GM12874 (cell line): ENCODE data around the gene PLA2G10.
"Not testable (repeated sequence)": the region's sequence is repeated elsewhere in the genome, so short reads cannot be mapped to it uniquely, and the experiment has no call there.

Experiments
- TF ChIP-seq, protein P1 (sequence below): IDR thresholded peaks from 2 replicates; pipeline ENCODE4 v1.5.1; 2011; ENCODE audit warnings: low read depth, mild to moderate bottlenecking, control low read depth, low read length, moderate library complexity; ENCODE audit not compliant: insufficient read depth

Gene PLA2G10, protein sequence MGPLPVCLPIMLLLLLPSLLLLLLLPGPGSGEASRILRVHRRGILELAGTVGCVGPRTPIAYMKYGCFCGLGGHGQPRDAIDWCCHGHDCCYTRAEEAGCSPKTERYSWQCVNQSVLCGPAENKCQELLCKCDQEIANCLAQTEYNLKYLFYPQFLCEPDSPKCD

DNA sequence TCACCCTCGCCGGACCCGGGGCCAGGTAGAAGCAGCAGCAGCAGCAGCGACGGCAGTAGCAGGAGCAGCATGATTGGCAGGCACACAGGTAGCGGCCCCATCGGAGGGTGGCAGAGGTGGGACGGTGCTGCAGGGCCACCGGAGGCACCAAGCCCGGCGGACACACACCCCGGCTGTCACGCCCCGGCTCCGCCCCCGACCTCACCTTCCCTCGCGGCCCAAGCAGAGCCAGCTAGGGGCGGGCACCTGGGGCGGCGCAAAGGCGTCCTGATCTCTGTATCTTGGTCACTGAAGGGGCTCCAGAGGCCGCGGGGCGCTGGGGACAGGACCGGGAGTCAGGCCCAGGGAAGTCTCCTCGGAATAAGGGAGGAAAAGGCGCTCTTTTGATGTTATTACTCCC, at the start of gene PLA2G10:
Gene PLA2G10 (minus strand): TSS at position 180 of the 400 bp plus-strand sequence. CDS start 79 bp downstream, at position 101.
- TF ChIP-seq, protein P1, sequence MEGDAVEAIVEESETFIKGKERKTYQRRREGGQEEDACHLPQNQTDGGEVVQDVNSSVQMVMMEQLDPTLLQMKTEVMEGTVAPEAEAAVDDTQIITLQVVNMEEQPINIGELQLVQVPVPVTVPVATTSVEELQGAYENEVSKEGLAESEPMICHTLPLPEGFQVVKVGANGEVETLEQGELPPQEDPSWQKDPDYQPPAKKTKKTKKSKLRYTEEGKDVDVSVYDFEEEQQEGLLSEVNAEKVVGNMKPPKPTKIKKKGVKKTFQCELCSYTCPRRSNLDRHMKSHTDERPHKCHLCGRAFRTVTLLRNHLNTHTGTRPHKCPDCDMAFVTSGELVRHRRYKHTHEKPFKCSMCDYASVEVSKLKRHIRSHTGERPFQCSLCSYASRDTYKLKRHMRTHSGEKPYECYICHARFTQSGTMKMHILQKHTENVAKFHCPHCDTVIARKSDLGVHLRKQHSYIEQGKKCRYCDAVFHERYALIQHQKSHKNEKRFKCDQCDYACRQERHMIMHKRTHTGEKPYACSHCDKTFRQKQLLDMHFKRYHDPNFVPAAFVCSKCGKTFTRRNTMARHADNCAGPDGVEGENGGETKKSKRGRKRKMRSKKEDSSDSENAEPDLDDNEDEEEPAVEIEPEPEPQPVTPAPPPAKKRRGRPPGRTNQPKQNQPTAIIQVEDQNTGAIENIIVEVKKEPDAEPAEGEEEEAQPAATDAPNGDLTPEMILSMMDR: not testable (repeated sequence)

DNA sequence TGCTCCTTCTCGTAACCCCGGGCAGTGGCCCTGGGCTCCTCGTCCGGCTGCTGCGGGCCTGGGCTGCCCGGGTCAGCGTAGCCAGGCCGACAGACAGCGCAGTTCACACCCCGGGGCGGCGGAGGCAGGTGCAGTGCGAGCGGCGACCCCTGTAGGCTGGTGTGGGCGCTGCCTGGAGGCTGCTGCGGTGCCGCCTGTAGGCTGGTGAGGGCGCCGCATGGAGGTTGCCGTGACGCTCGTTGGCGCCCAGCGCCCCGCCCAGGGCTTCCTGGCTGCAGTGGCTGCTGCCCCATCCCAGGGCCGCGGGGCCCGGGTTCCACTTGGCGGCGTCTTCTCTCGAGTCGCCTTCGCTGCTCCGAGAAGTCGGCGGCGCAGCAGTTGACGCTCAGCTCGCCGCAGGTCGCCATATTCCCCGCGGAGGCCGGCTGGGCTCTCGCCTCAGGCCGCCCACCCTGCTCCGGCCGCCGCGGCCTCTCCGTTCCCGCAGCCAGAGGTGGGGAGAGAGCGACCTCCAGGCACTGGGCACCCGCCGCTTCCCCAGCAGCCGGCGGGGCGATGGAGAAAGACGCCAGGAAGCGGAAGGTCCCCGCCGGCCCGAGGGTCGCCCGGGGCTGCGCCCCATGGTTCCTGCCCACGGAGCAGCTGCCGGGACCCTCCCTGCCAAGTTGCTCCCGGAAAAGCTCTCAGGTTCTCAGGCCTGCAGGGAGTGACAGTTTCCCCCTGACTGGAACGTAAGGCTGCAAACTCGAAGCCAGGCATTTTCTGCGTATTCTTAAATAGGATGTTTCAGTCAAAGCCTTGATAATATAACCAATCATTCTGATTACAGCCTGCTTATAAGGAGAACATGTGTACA, 48.4 kb upstream of the PLA2G10 start, which contains the start of gene NPIPA2:
Gene NPIPA2 (plus strand): TSS at position 261 of the 856 bp plus-strand sequence. CDS start 5,533 bp downstream, outside the sequence.
- TF ChIP-seq, protein P1: not testable (repeated sequence)

DNA sequence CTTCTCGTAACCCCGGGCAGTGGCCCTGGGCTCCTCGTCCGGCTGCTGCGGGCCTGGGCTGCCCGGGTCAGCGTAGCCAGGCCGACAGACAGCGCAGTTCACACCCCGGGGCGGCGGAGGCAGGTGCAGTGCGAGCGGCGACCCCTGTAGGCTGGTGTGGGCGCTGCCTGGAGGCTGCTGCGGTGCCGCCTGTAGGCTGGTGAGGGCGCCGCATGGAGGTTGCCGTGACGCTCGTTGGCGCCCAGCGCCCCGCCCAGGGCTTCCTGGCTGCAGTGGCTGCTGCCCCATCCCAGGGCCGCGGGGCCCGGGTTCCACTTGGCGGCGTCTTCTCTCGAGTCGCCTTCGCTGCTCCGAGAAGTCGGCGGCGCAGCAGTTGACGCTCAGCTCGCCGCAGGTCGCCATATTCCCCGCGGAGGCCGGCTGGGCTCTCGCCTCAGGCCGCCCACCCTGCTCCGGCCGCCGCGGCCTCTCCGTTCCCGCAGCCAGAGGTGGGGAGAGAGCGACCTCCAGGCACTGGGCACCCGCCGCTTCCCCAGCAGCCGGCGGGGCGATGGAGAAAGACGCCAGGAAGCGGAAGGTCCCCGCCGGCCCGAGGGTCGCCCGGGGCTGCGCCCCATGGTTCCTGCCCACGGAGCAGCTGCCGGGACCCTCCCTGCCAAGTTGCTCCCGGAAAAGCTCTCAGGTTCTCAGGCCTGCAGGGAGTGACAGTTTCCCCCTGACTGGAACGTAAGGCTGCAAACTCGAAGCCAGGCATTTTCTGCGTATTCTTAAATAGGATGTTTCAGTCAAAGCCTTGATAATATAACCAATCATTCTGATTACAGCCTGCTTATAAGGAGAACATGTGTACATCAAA, 9.3 kb upstream of the PLA2G10 start, which contains the start of gene NPIPA3:
Gene NPIPA3 (plus strand): TSS at position 256 of the 856 bp plus-strand sequence. CDS start 5,533 bp downstream, outside the sequence.
- TF ChIP-seq, protein P1: not testable (repeated sequence)

DNA sequence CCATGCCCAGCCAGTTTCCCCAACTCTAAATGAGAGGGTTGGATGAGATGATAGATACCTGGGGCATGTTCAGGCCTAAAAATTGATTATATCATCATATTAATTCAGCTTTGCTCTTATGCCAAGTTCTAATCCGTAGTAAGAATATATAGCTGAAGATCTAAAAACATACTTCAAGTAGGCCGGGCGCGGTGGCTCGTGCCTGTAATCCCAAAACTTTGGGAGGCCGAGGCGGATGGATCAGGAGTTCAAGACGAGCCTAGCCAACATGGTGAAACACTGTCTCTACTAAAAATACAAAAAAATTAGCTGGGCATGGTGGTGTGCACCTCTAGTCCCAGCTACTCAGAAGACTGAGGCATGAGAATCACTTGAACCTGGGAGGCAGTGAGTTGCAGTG, 12.0 kb downstream of the PLA2G10 start:
- TF ChIP-seq, protein P1: no peak

DNA sequence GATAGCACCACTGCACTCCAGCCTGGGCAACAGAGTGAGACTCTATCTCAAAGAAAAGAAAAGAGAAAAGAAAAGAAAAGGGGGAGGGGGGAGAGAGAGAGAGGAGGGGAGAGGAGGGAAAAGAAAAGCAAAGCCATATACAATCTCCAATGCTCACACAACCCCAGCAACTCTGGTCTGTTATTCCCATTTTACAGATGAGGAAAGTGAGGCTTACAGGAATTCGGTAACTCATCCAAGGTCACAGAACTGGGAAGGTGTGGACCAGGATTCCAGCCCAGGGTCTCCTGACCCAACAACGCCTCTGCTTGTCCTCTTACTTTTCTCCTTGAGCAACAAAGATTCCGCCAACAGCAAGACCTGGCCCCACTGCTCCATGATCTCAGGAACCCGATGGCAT, 13.0 kb downstream of the PLA2G10 start:
- TF ChIP-seq, protein P1: no peak

DNA sequence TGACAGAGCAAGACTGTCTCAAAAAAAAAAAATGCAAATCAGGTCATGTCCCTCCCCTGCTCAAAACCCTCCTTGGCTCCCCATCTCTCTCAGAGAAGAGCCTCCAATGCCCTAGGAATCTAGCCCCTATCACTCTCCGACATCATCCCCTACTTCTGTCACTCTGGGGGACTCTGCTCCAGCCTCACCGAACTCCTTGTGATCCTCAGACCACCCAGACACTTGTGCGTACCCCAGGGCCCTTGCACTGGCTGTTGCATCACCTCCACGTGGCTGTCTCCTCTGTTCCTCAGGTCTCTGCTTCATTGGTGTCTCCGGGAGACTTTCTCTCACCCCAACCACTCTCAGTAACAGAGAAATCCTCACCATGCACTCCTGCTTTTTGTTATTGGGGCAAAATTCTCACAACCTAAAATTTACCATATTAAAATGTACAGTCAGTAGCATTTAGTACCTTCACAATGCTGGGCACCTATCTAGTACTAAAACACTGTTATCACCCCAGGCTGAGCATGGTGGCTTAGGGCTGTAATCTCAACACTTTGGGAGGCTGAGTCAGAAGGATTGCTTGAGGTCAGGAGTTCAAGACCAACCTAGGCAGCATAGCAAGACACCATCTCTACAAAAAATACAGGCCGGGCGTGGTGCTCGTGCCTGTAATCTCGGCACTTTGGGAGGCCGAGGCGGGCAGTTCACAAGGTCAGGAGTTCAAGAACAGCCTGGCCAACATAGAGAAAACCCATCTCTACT, 15.2 kb downstream of the PLA2G10 start:
- TF ChIP-seq, protein P1: no peak
